Astrocyte (in vitro differentiated cells and primary cell): Measurements from ENCODE around the gene TCTN1. TPM values are rescaled to one million over a fixed set of nuclear protein-coding genes. Genes with fewer than 3 reads are reported as not detected.

Experiments used
- DNase-seq: peaks from one replicate; pipeline ENCODE4 v3.0.0-alpha.2; 2010; ENCODE audit warnings: low read depth
- FAIRE-seq: peaks from 2 replicates; lab custom pipeline; 2011; peaks lifted over from hg19 to GRCh38; lab: Jason Lieb, UNC
- H2AFZ ChIP-seq: 2 replicates; pipeline ENCODE4 v1.6.0; 2012; ENCODE audit warnings: low read depth, low read length, inconsistent platforms
- H3K27ac ChIP-seq: 2 replicates; pipeline ENCODE4 v1.5.1; 2011; ENCODE audit warnings: low read depth, low read length, inconsistent platforms
- H3K27me3 ChIP-seq: 2 replicates; pipeline ENCODE4 v1.6.0; 2011; ENCODE audit warnings: low read length, inconsistent platforms; ENCODE audit not compliant: insufficient read depth
- H3K36me3 ChIP-seq: 2 replicates; pipeline ENCODE4 v1.5.1; 2011; ENCODE audit warnings: low read length, inconsistent platforms; ENCODE audit not compliant: insufficient read depth
- H3K4me1 ChIP-seq: 2 replicates; pipeline ENCODE4 v1.5.1; 2011; ENCODE audit warnings: low read length, inconsistent platforms; ENCODE audit not compliant: insufficient read depth
- H3K4me2 ChIP-seq: 2 replicates; pipeline ENCODE4 v1.6.0; 2012; ENCODE audit warnings: low read length, inconsistent platforms
- H3K4me3 ChIP-seq: 2 replicates; pipeline ENCODE4 v1.5.1; 2011; ENCODE audit warnings: low read depth, mild to moderate bottlenecking, low read length, inconsistent platforms; ENCODE audit not compliant: insufficient read depth
- H3K79me2 ChIP-seq: 2 replicates; pipeline ENCODE4 v1.6.0; 2012; ENCODE audit warnings: mild to moderate bottlenecking, low read length, inconsistent platforms; ENCODE audit not compliant: insufficient read depth
- H3K9ac ChIP-seq: 2 replicates; pipeline ENCODE4 v1.6.0; 2012; ENCODE audit warnings: mild to moderate bottlenecking, low read length, inconsistent platforms
- H3K9me3 ChIP-seq: 2 replicates; pipeline ENCODE4 v1.5.1; 2012; ENCODE audit warnings: low read depth, mild to moderate bottlenecking, low read length, inconsistent platforms; ENCODE audit not compliant: insufficient read depth
- H4K20me1 ChIP-seq: 2 replicates; pipeline ENCODE4 v1.6.0; 2012; ENCODE audit warnings: low read length, inconsistent platforms; ENCODE audit not compliant: insufficient read depth
- H3K27ac Mint-ChIP-seq: one replicate; pipeline ENCODE4 v1.8.0; 2021; ENCODE audit warnings: mild to moderate bottlenecking, mixed read lengths; ENCODE audit not compliant: unreplicated experiment
- H3K27me3 Mint-ChIP-seq: one replicate; pipeline ENCODE4 v1.8.0; 2021; ENCODE audit warnings: low read depth, mixed read lengths; ENCODE audit not compliant: unreplicated experiment
- H3K36me3 Mint-ChIP-seq: one replicate; pipeline ENCODE4 v1.8.0; 2021; ENCODE audit warnings: low read depth, mixed read lengths; ENCODE audit not compliant: unreplicated experiment
- H3K4me1 Mint-ChIP-seq: one replicate; pipeline ENCODE4 v1.8.0; 2021; ENCODE audit warnings: low read depth, mixed read lengths; ENCODE audit not compliant: unreplicated experiment
- H3K4me3 Mint-ChIP-seq: one replicate; pipeline ENCODE4 v1.8.0; 2021; ENCODE audit warnings: mild to moderate bottlenecking, moderate library complexity, mixed read lengths; ENCODE audit not compliant: unreplicated experiment
- H3K9me3 Mint-ChIP-seq: one replicate; pipeline ENCODE4 v1.8.0; 2021; ENCODE audit warnings: mild to moderate bottlenecking, mixed read lengths; ENCODE audit not compliant: unreplicated experiment
- CTCF ChIP-seq: IDR thresholded peaks from 2 replicates; pipeline ENCODE4 v1.5.1; 2011; ENCODE audit warnings: low read depth, mild to moderate bottlenecking, inconsistent platforms, low read length, moderate library complexity; ENCODE audit not compliant: insufficient read depth
- EZH2 ChIP-seq: IDR thresholded peaks from 2 replicates; pipeline ENCODE4 v1.6.1; 2012; ENCODE audit warnings: mild to moderate bottlenecking, low read length, inconsistent platforms; ENCODE audit not compliant: insufficient read depth
- total RNA-seq: library from RNA; stranded (reverse); gene quantifications from 2 replicates; pipeline ENCODE4 v1.2.1, GENCODE V29; 2021

TCTN1 gene
- total RNA-seq, 1 donor from 2014 or later = 22.6 TPM

GRCh38 chr12:110656071-110656655, 42.2 kb downstream of the TCTN1 start:
- Mint-ChIP-seq H3K36me3 (peaks cover 6% of the 10 kb centered on the region), H3K4me3 (no peak overlapping the region), H3K27ac (no peak overlapping the region), H3K9me3 (no peaks in the 10 kb centered on the region), H3K27me3 (peaks cover 10% of the 10 kb centered on the region), H3K4me1 (no peaks in the 10 kb centered on the region)
- TF ChIP-seq CTCF = no peak
- TF ChIP-seq EZH2 = no peak
- no peak overlapping the region for H3K9ac ChIP-seq
- no peaks in the 10 kb centered on the region for H3K36me3 ChIP-seq
- no peak overlapping the region for H3K4me2 ChIP-seq
- H3K4me3 ChIP-seq = no peak overlapping the region
- DNase-seq (no peak), FAIRE-seq (no peak)
- H2AFZ ChIP-seq = no peak overlapping the region
- H3K27ac ChIP-seq = no peak overlapping the region
- H3K27me3 ChIP-seq = no peaks in the 10 kb centered on the region
- H3K9me3 ChIP-seq = no peaks in the 10 kb centered on the region
- H3K4me1 ChIP-seq = no peaks in the 10 kb centered on the region
- no peaks in the 10 kb centered on the region for H3K79me2 ChIP-seq
- no peaks in the 10 kb centered on the region for H4K20me1 ChIP-seq

- no peak for FAIRE-seq
- no peaks in the 10 kb centered on the region for H3K27me3 ChIP-seq
Measured at GRCh38 chr12:110657747-110658146, 43.8 kb downstream of the TCTN1 start.

More at GRCh38 chr12:110657747-110658146, 43.8 kb downstream of the TCTN1 start:
- Histone ChIP-seq H3K4me3 (no peak overlapping the region), H3K9me3 (no peaks in the 10 kb centered on the region), H3K36me3 (no peaks in the 10 kb centered on the region), H3K79me2 (no peaks in the 10 kb centered on the region), H4K20me1 (no peaks in the 10 kb centered on the region), H3K9ac (no peak overlapping the region), H3K4me2 (no peak overlapping the region), H2AFZ (no peak overlapping the region), H3K27ac (no peak overlapping the region), H3K4me1 (no peaks in the 10 kb centered on the region)
- Mint-ChIP-seq H3K9me3 (no peaks in the 10 kb centered on the region), H3K27me3 (peaks cover 10% of the 10 kb centered on the region), H3K36me3 (peaks cover 6% of the 10 kb centered on the region), H3K4me3 (no peak overlapping the region), H3K4me1 (no peaks in the 10 kb centered on the region), H3K27ac (no peak overlapping the region)
- TF ChIP-seq CTCF = no peak
- TF ChIP-seq EZH2 = no peak
- DNase-seq = no peak
